Measurements from ENCODE around the gene SYK. TPM values are rescaled to one million over a fixed set of nuclear protein-coding genes. Genes with fewer than 3 reads are reported as not detected.

The SYK gene
- total RNA-seq, 1 donor from 2014 or later = 10.7 TPM

DNA sequence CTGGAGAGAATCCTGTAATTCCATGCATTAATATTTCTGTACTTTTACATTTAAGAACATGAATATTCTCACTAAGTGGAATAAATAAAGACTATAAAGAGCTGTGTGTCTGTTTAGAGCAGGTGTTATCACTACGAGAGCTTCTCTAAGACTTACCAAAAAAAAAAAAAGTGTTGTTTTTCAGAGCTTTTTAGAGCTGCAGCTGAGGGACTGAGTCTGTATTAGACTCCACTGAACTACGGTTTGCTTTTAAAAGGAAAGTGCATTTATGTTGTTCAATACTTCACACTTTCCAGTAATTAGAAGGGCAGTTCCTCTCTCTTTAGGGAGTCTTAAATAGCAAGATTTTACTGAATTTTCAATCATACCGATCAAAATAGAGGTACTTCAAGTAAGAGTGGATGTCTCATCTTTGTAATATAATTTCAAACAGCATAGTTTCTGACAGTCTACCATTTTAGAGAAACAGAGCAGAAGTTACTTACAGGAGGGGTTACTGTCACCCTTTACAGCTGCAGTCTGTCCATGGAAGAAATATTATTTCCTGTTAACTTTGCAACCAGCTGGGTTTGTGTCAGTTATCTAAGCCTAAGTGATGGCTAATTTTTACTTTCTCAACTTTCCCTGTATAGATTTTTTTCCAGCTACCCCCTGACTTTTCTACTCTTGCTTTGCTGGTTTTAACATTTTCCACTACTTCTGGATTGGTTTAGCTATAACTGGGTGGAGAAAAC, 2.4 kb downstream of the SYK start:
- Mint-ChIP-seq H3K27me3 (ENCODE audit: unreplicated experiment) (peaks cover 12% of the 10 kb centered on the region), H3K9me3 (ENCODE audit: unreplicated experiment) (peaks cover 5% of the 10 kb centered on the region), H3K36me3 (ENCODE audit: unreplicated experiment) (no peaks in the 10 kb centered on the region), H3K4me3 (ENCODE audit: unreplicated experiment) (peak overlapping the region; percentile 86), H3K27ac (ENCODE audit: unreplicated experiment) (peak overlapping the region; percentile 96), H3K4me1 (ENCODE audit: low read depth, unreplicated experiment) (peaks cover 57% of the 10 kb centered on the region)
- TF ChIP-seq, protein P1, sequence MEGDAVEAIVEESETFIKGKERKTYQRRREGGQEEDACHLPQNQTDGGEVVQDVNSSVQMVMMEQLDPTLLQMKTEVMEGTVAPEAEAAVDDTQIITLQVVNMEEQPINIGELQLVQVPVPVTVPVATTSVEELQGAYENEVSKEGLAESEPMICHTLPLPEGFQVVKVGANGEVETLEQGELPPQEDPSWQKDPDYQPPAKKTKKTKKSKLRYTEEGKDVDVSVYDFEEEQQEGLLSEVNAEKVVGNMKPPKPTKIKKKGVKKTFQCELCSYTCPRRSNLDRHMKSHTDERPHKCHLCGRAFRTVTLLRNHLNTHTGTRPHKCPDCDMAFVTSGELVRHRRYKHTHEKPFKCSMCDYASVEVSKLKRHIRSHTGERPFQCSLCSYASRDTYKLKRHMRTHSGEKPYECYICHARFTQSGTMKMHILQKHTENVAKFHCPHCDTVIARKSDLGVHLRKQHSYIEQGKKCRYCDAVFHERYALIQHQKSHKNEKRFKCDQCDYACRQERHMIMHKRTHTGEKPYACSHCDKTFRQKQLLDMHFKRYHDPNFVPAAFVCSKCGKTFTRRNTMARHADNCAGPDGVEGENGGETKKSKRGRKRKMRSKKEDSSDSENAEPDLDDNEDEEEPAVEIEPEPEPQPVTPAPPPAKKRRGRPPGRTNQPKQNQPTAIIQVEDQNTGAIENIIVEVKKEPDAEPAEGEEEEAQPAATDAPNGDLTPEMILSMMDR (IDR thresholded peaks at IDR 0.05; ENCODE audit: partially characterized antibody, unreplicated experiment) = no peak
- DNase-seq = no peak

GRCh38 chr9:90805006-90805996, 3.7 kb downstream of the SYK start:
- peak overlapping the region; percentile 86 for H3K4me3 Mint-ChIP-seq (ENCODE audit: unreplicated experiment)
- peak; percentile 75 for DNase-seq
- peaks cover 64% of the 10 kb centered on the region for H3K4me1 Mint-ChIP-seq (ENCODE audit: low read depth, unreplicated experiment)
- peaks cover 12% of the 10 kb centered on the region for H3K27me3 Mint-ChIP-seq (ENCODE audit: unreplicated experiment)
- TF ChIP-seq, protein P1 (IDR thresholded peaks at IDR 0.05; ENCODE audit: partially characterized antibody, unreplicated experiment) = no peak
- H3K9me3 Mint-ChIP-seq (ENCODE audit: unreplicated experiment) = peaks cover 7% of the 10 kb centered on the region
- H3K27ac Mint-ChIP-seq (ENCODE audit: unreplicated experiment) = peak overlapping the region; percentile 96
- H3K36me3 Mint-ChIP-seq (ENCODE audit: unreplicated experiment) = no peaks in the 10 kb centered on the region

GRCh38 chr9:90807006-90807405, 5.4 kb downstream of the SYK start:
- peak overlapping the region; percentile 62 for H3K27ac Mint-ChIP-seq (ENCODE audit: unreplicated experiment)
- peaks cover 65% of the 10 kb centered on the region for H3K4me1 Mint-ChIP-seq (ENCODE audit: low read depth, unreplicated experiment)
- TF ChIP-seq, protein P1 (IDR thresholded peaks at IDR 0.05; ENCODE audit: partially characterized antibody, unreplicated experiment) = no peak
- no peak for DNase-seq
- no peak overlapping the region for H3K4me3 Mint-ChIP-seq (ENCODE audit: unreplicated experiment)
- no peaks in the 10 kb centered on the region for H3K36me3 Mint-ChIP-seq (ENCODE audit: unreplicated experiment)
- H3K9me3 Mint-ChIP-seq (ENCODE audit: unreplicated experiment) = peaks cover 7% of the 10 kb centered on the region
- H3K27me3 Mint-ChIP-seq (ENCODE audit: unreplicated experiment) = peaks cover 8% of the 10 kb centered on the region

DNA sequence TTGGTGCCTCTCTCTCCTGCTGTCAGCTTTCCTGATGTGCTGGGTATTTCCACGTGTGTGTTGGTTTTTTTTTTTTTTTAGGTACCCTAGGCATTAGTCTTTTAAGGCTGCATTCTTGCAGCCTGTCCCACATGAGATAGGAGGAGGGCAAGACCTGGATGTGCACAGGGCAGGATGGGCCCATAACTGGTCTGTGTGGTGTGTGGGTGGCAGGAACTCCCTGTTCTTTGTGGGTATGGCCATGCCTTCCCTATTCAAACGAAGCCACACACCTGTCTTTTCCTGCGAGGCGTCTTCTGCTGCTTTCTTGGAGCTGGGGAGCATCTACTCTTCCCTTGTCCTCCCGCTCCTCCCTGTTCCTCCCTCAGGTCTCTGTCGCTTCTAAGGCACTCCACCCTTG, 6.8 kb downstream of the SYK start:
- H3K4me1 Mint-ChIP-seq (ENCODE audit: low read depth, unreplicated experiment) = peaks cover 53% of the 10 kb centered on the region
- no peak for DNase-seq
- no peak overlapping the region for H3K4me3 Mint-ChIP-seq (ENCODE audit: unreplicated experiment)
- peaks cover 7% of the 10 kb centered on the region for H3K9me3 Mint-ChIP-seq (ENCODE audit: unreplicated experiment)
- TF ChIP-seq, protein P1 (IDR thresholded peaks at IDR 0.05; ENCODE audit: partially characterized antibody, unreplicated experiment) = no peak
- H3K27ac Mint-ChIP-seq (ENCODE audit: unreplicated experiment) = no peak overlapping the region
- no peaks in the 10 kb centered on the region for H3K36me3 Mint-ChIP-seq (ENCODE audit: unreplicated experiment)
- H3K27me3 Mint-ChIP-seq (ENCODE audit: unreplicated experiment) = peaks cover 8% of the 10 kb centered on the region

All from glutamatergic neuron (in vitro differentiated cells).